Panc1 (cell line): Measurements from ENCODE around the gene BRIX1.

Experiments
- CTCF ChIP-seq: fragments of 450-650 bp; IDR thresholded peaks from 2 replicates; pipeline ENCODE4 v1.5.1; 2017; ENCODE audit warnings: mild to moderate bottlenecking
- POLR2AphosphoS5 ChIP-seq: IDR thresholded peaks from 2 replicates; pipeline ENCODE4 v1.6.1; 2012; ENCODE audit warnings: mild to moderate bottlenecking, low read depth, low read length, moderate library complexity
- TCF7L2 ChIP-seq: IDR thresholded peaks from 2 replicates; pipeline ENCODE4 v1.6.1; 2011; ENCODE audit warnings: mild to moderate bottlenecking, low read depth, low read length, inconsistent platforms

GRCh38 chr5:34867660-34868059 lies 47.9 kb upstream of the BRIX1 start:
- TF ChIP-seq CTCF (no peak), POLR2AphosphoS5 (no peak), TCF7L2 (no peak)
